Spleen (tissue), 7 donors: ENCODE results near the gene DBH.

Experiments used
- POLR2A ChIP-seq, 3 donors: fragments of 450-650 bp; IDR thresholded peaks; one replicate each; pipeline ENCODE4 v1.5.1; 2017; ENCODE audit warnings: antibody characterized with exemption in 3 of 3, mild to moderate bottlenecking in 1 of 3
- TF ChIP-seq, protein P1 (sequence below), 11 experiments: fragments of 200-600 bp in 7 of 11; fragments of 450-650 bp in 4 of 11; sonication (generic) in 4 of 11; IDR thresholded peaks in 8 of 11; conservative IDR thresholded peaks in 3 of 11; 1 replicate in 7 of 11; 2 replicates in 4 of 11; pipeline versions ENCODE4 v1.4.0 to v1.8.0; 2016 to 2021; ENCODE audit warnings: antibody characterized with exemption in 11 of 11, inconsistent platforms in 4 of 11, mild to moderate bottlenecking in 1 of 11
- donor health status: DM: no; HTN: no; CAD: no; lungs with moderate emphysema.
- donor health status: DM: no; HTN: no; CAD: no.
- donor health status: DM: no; HTN: no; CAD: no.

GRCh38 chr9:133598978-133599377, 37.2 kb upstream of the DBH start:
- TF ChIP-seq, protein P1, sequence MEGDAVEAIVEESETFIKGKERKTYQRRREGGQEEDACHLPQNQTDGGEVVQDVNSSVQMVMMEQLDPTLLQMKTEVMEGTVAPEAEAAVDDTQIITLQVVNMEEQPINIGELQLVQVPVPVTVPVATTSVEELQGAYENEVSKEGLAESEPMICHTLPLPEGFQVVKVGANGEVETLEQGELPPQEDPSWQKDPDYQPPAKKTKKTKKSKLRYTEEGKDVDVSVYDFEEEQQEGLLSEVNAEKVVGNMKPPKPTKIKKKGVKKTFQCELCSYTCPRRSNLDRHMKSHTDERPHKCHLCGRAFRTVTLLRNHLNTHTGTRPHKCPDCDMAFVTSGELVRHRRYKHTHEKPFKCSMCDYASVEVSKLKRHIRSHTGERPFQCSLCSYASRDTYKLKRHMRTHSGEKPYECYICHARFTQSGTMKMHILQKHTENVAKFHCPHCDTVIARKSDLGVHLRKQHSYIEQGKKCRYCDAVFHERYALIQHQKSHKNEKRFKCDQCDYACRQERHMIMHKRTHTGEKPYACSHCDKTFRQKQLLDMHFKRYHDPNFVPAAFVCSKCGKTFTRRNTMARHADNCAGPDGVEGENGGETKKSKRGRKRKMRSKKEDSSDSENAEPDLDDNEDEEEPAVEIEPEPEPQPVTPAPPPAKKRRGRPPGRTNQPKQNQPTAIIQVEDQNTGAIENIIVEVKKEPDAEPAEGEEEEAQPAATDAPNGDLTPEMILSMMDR (IDR thresholded peaks at IDR 0.05 in 8 of 11, conservative IDR thresholded peaks at IDR 0.05 in 3 of 11), result no peak
- TF ChIP-seq POLR2A (IDR thresholded peaks at IDR 0.05), result no peak
